ENCODE measurements around the gene LAMA4. TPM values are rescaled to one million over a fixed set of nuclear protein-coding genes. Genes with fewer than 3 reads are reported as not detected.

LAMA4 gene
- total RNA-seq, 1 donor from 2014 or later: 336 TPM

DNA sequence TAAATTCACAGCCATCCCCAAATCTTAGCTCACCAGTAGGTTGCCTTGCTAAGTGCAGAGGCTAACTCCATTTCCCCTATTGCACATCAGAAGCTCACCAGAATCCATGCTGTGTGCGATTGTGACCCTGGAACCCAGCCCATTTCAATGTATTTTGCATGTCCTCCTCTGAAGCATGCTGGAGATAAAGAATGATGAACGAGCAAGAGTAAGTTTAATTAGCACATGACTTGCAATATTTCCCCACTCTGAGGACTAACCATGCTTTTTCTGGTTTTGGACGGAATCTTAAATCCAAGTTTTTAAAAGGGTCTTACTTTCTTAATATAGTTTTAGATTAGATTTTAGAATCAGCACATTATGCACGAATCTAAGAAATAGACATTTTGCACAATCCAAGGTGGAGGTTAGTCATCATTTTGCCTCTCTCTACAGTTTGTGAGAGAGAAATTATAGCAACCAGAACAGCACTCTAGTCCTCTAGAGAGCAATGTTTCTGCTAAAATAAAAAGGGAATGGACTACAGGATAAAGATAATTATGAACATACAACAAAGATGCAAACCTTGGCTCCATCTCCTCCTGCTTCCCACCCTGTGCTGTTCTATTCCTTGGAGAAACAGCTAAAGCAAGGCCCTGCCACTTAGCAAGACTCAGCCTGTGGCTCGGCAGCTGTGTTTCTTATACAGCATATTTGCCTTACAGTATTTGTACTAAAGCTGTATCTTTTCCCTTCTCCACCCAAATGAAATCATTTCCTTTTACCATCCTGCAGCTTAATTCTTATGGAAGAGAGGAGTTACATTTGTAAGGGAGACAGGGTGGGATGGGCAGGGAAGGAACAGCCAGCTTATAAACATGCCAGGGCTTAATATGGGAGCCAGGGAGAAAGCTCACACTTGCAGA, 24.9 kb upstream of the LAMA4 start:
- DNase-seq (ENCODE audit: low spot score): peak; percentile 93

GRCh38 chr6:112275365-112275764, 21.0 kb upstream of the LAMA4 start:
- DNase-seq (ENCODE audit: low spot score): no peak

- no peak for DNase-seq (ENCODE audit: low spot score)
Measured at GRCh38 chr6:112274774-112275173, 20.4 kb upstream of the LAMA4 start.

DNA sequence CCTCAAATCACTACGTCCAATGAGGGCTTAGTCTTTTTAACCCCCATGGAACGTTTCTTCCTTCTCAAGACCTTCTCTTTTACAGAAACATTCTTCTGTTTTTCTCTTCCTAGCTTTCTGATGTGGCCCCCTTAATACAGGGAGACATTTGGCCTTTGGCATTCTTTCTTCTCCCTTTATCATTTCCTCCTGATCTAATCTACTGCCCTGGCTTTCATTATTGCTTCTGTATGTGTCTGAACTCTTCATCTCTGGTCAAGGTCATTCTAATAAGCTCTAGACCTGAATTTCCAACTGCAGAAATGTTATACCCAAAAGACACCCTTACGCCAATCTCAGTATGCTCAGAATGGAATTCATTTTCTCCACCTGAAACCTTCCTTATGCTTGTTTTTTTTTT, 18.4 kb upstream of the LAMA4 start:
- DNase-seq (ENCODE audit: low spot score): no peak

- DNase-seq (ENCODE audit: low spot score): no peak
Measured at GRCh38 chr6:112270756-112271155, 16.4 kb upstream of the LAMA4 start.

DNA sequence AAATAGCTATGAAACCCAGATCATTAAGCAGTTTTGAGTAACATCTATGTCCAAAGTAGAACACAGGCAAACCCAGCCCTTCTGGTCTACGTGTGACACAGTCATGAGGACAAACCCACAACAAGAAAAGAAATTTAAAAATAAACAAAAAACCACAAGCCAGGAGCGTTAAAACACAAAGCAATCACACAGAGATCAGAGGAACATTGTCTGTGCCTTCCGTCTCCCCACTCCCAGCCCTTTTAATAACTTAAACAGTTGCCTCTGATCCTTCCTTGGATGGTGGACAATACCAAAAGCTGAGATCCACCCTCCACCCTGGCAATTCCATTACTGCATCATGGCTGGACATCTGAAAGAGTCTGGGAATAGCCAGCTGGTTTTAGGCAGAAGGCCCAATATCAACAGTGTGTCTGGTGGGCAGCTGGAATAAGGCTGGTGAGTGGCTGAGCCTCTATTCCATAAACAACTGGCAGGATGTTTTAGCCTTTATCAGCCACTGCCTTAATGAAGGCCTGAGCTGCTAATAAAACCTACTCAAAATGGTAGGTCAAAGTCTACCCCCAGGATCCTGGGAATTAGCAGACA, 15.7 kb upstream of the LAMA4 start:
- DNase-seq (ENCODE audit: low spot score): no peak

- DNase-seq (ENCODE audit: low spot score): no peak
Measured at GRCh38 chr6:112269114-112269513, 14.7 kb upstream of the LAMA4 start.

DNA sequence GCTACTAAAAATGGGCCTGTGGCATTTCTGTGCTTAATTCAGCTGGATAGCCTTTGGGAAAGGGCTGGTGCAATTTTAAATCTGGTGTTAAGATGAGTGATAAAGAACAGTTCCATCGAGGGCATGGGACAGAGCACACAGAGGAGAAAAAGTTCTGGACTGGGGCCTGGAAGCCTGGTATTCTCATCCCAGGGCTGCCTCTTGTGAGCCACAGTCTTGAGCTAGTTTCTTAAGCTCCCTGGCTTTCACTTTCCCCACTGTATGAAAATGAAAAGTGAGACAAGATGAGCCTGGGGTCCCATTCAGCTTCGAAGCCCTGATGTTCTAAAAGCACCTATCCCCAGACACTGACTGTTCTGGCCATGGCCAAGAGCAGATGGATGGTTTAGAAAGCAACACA, 14.3 kb upstream of the LAMA4 start:
- DNase-seq (ENCODE audit: low spot score): peak; percentile 55

GRCh38 chr6:112268019-112268418, 13.7 kb upstream of the LAMA4 start:
- no peak for DNase-seq (ENCODE audit: low spot score)

- DNase-seq (ENCODE audit: low spot score): no peak
Measured at GRCh38 chr6:112266331-112266730, 12.0 kb upstream of the LAMA4 start.

GRCh38 chr6:112259337-112259675, 4.9 kb upstream of the LAMA4 start:
- no peak for DNase-seq (ENCODE audit: low spot score)

DNA sequence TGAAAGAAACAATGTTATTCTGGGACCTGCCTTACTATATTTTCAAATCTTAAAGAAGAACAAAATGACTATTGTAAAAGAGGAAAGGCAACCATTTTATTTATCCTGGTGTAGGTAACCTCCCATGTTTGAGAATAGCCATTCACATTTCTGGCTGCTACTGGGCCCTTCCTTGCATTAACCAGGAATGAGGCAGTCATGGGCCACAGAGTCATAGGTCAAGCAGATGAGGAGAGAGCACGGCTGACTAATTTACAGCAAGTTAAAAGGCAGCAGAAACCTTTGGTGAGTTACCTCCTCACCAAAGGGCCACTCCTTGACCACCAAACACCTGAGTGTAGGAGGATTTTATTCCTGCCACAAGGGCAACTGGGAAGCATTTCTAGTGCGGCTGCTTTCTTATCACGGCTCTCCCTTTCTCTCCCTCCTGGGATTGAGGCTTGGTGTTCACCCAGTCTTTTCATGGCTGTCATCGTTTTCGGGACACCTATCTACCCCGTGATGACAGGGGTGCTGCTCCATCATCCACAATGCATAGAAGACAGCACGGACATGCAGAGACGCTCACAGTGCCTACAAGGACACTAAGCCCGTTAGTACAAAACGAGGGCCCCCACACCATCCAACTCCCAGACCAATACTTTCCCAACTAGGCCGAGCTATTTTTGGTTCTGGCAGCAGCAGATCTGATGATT, 4.4 kb upstream of the LAMA4 start:
- no peak for DNase-seq (ENCODE audit: low spot score)

DNA sequence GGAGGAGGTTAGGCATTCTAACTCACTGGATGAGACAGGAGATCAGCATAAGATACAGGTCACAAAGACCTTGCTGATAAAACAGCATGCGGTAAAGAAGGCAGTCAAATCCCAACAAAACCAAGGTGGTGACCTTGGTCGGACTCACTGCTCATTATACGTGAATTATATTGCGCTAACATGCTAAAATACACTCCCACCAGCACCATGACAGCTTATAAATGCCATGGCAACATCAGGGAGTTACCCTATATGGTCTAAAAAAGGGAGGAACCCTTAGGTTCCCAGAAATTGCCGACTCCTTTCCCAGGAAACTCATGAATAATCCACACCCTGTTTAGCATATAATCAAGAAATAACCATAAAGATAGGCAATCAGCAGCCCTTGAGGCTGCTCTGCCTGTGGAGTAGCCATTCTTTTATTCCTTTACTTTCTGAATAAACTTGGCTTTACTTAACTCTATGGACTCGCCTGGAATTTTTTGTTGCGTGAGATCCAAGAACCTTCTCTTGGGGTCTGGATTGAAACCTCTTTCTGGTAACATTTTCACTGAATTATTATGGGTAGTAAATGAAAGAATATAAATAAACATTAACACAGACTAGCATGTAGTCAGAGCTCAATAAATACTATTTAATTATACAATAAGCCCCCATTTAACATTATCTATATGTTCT, 3.0 kb upstream of the LAMA4 start:
- no peak for DNase-seq (ENCODE audit: low spot score)

DNA sequence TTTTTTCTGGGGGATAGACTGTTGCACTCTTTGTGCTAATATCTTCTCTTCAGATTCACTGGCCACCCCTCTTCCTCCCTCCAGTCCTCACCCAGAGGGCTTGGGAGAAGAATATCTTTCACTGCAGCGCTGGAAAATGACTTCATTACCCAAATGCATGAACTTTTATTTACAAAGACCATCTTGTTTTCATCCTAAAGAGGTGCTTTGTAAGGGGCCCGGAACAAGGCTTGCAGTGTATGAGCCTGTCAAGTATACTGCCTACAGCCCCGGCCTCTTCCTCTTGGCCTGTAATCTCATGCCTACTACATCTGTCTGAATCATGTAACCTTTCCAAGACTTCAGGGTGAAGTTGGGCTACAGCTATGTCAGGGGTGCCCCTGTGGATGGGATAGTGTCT, 554 bp upstream of the LAMA4 start:
- DNase-seq (ENCODE audit: low spot score): no peak

- peak; percentile 28 for DNase-seq (ENCODE audit: low spot score)
Measured at GRCh38 chr6:112253498-112253840, 898 bp downstream of the LAMA4 start.

DNA sequence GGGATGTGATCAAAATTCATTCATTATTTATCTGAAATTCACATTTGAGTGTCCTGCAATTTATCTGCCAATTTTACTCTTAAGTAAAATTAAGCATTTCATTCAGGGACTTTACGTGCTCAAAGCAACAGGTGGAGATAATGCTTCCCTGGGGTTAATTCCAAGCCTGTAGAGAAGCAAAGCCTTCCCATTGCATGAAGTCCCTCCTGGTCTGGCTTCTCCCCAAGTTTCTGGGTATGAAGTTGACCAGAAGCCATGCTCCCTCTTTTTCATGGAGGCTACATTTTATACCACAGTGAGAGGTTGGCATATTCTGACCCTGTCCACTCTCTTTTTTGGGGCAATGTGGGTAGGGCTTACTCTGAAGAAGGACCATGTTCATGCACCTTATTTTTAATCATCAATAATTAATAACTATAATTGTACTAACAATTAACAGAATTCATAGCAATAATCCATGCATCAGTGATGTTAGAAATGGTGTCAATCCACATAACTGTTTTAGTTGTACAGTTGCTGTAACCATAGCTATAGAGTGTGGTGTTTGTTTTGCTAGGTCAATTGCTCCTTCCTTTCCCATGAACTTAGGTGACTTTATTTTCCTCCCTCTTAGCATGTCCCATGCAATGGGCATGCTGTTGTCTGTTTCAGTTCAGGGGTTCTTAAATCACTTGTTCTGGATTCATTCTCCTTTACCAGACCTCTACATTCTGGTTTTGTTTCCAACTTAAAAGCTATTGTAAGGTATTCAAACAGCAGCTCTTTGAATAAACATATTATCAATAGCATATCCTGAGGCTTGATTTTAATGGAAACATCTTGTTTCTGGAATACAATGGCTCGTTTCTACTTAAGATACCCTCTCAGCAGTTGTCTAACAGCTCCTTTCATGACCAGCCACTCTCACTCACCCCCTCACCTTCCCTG, 1.5 kb downstream of the LAMA4 start:
- peak; percentile 29 for DNase-seq (ENCODE audit: low spot score)

GRCh38 chr6:112251171-112251875, 3.0 kb downstream of the LAMA4 start:
- peak; percentile 42 for DNase-seq (ENCODE audit: low spot score)

GRCh38 chr6:112249489-112249888, 4.9 kb downstream of the LAMA4 start:
- DNase-seq (ENCODE audit: low spot score): no peak

- DNase-seq (ENCODE audit: low spot score): no peak
Measured at GRCh38 chr6:112247275-112247674, 7.1 kb downstream of the LAMA4 start.

DNA sequence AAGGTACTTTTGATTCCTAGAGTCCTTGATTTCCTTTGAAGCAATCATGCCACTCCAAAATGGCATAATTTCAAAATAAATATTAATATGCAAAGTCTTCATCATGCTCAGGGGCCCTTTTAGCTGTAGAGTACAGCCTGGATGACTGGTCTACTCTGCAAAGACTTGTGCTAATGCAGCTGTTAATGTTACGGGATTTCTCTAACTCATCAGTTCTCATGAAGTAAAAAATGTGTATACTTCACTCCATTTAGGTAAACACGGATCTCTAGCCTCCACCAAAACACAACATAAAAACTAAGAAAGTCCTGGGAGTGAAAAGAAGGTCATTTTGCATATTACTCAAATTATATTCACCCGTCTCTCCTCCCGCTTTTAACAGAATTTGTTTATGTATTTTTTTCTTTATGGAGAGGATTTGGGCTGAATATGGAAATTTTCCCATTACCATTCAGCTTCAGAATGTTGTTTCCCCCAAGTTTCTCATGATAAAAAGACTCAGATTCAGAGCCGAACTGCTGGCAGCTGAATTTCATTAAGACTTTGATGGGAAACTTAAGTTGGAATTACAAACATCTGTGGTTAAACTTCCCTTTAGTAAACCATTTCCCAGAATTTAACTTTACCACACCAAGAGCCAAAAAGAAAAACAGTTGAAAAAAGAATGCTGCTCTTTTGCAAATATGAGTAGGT, 8.7 kb downstream of the LAMA4 start:
- DNase-seq (ENCODE audit: low spot score): peak; percentile 76

Measured in umbilical cord (tissue), 2 donors.